Hepatocyte (in vitro differentiated cells): ENCODE results near the gene GABRD.

Source experiments
- EZH2 ChIP-seq: fragments of 200-600 bp; sonication (generic); IDR thresholded peaks from 2 replicates; pipeline ENCODE4 v1.6.1; 2016; ENCODE audit warnings: antibody characterized with exemption, mild to moderate bottlenecking, borderline replicate concordance
- EZH2phosphoT487 ChIP-seq: fragments of 200-600 bp; sonication (generic); IDR thresholded peaks from one replicate; pipeline ENCODE4 v1.6.1; 2018; ENCODE audit warnings: antibody characterized with exemption, mild to moderate bottlenecking, low read depth, moderate library complexity; ENCODE audit not compliant: unreplicated experiment, severe bottlenecking
- TF ChIP-seq, protein P1 (sequence below): fragments of 200-600 bp; sonication (generic); IDR thresholded peaks from 2 replicates; pipeline ENCODE4 v1.5.1; 2016; ENCODE audit warnings: antibody characterized with exemption, mild to moderate bottlenecking; ENCODE audit not compliant: poor library complexity

DNA sequence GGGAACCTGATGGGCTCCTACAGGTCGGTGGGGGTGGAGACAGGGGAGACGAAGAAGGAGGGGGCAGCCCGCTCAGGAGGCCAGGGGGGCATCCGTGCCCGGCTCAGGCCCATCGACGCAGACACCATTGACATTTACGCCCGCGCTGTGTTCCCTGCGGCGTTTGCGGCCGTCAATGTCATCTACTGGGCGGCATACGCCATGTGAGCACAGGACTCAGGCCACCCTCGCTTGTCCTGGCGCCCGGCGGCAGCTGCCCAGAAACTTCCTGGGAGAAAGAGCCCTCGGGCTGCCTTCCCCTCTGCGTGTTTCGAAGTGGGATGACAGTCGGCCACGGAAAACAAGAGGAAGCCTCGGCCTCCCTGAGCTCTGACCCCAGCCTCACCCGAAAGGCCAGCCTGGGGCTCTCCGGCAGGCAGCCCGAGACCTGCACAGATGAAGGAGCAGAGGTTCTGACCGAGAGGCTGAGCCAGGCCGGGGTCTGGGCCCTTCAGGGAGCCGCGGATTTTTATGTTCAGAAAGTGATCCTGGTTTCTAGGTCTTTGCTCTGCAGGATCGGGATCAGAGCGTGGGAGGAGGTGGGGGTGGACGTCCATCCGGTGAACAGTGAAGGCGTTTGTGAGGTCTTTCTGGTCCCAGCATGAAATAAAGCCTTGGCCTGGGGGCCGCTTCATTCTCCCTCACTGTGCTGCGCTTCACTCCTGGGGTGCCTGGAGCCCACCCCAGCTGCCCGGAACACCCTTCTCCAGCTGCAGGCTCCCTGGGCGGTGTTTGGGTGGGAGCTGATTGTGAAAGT is 11.1 kb downstream of the GABRD start:
- TF ChIP-seq, protein P1, sequence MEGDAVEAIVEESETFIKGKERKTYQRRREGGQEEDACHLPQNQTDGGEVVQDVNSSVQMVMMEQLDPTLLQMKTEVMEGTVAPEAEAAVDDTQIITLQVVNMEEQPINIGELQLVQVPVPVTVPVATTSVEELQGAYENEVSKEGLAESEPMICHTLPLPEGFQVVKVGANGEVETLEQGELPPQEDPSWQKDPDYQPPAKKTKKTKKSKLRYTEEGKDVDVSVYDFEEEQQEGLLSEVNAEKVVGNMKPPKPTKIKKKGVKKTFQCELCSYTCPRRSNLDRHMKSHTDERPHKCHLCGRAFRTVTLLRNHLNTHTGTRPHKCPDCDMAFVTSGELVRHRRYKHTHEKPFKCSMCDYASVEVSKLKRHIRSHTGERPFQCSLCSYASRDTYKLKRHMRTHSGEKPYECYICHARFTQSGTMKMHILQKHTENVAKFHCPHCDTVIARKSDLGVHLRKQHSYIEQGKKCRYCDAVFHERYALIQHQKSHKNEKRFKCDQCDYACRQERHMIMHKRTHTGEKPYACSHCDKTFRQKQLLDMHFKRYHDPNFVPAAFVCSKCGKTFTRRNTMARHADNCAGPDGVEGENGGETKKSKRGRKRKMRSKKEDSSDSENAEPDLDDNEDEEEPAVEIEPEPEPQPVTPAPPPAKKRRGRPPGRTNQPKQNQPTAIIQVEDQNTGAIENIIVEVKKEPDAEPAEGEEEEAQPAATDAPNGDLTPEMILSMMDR, result no peak
- TF ChIP-seq EZH2phosphoT487 (no peak), EZH2 (no peak)
